Left kidney (tissue), 2 donors: ENCODE data around the gene TRAPPC14. TPM values are rescaled to one million over a fixed set of nuclear protein-coding genes. Genes with fewer than 3 reads are reported as not detected.
A peak's percentile ranks its signal among the peaks of the same experiment; 100 is the strongest.
"Not testable (repeated sequence)": the region's sequence is repeated elsewhere in the genome, so short reads cannot be mapped to it uniquely, and the experiment has no call there.

Source experiments
- DNase-seq: peaks from one replicate; pipeline ENCODE4 v3.0.0-alpha.2; 2013
- polyA plus RNA-seq: library from polyadenylated mRNA; unstranded; fragments of 120-200 nt; gene quantifications from one replicate; pipeline ENCODE4 v1.2.1, GENCODE V29; 2013; ENCODE audit not compliant: insufficient read length

TRAPPC14 gene
- polyA plus RNA-seq, 1 donor, result 22.3 TPM

DNA sequence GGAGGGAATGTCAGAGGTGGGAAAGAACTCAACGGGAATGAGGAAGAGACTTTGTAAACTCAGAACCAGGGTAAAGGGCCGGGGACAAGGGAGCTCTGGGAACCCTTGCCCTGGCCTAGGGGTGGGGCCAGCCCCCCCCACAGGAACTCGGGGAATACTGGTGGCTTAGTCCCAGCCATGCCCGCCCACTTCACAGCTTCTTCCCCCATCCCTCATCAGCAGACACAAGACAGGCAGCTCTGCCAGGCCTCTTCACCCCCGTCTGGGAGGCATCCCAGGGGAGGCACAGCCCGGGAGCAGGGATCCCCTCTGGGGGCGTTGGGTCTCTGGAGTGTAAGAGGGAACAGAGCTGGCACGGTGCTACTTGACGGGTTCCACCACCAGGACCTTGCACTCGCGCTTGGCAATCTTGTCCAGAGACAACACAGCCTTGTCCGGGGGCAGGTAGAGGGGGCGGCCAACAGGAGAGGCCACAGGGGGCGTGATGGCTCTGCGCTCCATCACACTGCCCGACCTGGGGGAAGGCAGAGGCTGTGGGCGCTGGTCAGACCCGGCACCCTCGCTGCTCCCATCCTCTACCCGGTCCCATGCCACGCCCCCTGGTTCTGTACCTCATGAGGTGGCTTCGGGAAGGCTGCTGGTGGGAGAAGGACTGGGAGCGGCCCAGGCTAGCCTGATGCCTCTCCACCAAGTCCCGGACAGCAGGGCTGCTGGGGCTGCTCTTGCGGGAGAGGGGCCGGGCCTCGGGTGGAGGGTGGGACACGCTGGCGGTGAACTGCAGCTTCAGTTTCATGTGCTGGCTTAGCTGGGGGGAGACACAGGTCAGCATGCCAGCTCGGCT is 3.7 kb downstream of the TRAPPC14 start:
- DNase-seq, result no peak

GRCh38 chr7:100153708-100154535 is 4.6 kb downstream of the TRAPPC14 start:
- DNase-seq, result no peak

- DNase-seq, result no peak
Observed at GRCh38 chr7:100152937-100153666, 5.4 kb downstream of the TRAPPC14 start.

GRCh38 chr7:100152404-100152803 is 6.1 kb downstream of the TRAPPC14 start:
- no peak for DNase-seq

- DNase-seq, result peak; percentile 97
Observed at GRCh38 chr7:100148559-100149328, 9.8 kb downstream of the TRAPPC14 start, which contains the start of gene LAMTOR4. Gene LAMTOR4, plus strand, starts transcription at chr7:100148918. Its CDS starts 55 bp downstream, at chr7:100148973.

DNA sequence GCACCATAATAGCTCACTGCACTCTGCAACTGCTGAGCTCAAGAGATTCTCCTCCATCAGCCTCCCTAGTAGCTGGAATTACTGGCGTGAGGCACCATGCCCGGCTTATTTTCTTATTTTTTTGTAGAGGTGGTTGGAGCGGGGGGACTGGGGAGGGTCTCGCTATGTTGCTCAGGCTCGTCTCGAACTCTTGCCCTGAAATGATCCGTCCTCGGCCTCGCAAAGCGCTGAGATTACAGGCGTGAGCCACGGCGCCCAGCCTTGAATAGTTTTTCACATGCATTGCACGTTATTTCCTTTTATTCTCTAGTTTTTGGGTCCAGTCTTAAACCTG is 10.3 kb downstream of the TRAPPC14 start:
- no peak for DNase-seq

- DNase-seq, result no peak
Observed at GRCh38 chr7:100147278-100147677, 11.2 kb downstream of the TRAPPC14 start.

DNA sequence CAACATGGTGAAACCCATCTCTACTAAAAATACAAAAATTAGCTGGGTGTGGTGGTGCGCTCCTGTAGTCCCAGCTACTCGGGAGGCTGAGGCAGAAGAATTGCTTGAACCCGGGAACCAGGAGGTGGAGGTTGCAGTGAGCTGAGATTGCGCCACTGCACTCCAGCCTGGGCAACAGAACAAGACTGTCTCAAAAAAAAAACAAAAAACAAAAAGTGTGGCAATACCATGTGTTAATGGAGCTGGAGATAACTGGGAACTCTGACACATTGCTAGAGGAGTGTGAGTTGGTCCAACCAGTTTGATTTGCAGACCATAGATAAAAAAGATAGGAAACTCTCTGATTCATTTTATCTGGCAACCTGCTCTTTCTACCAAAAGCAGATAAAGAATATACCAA is 12.2 kb downstream of the TRAPPC14 start:
- DNase-seq, result not testable (repeated sequence)

- DNase-seq, result no peak
Observed at GRCh38 chr7:100142461-100142860, 16.1 kb downstream of the TRAPPC14 start.

DNA sequence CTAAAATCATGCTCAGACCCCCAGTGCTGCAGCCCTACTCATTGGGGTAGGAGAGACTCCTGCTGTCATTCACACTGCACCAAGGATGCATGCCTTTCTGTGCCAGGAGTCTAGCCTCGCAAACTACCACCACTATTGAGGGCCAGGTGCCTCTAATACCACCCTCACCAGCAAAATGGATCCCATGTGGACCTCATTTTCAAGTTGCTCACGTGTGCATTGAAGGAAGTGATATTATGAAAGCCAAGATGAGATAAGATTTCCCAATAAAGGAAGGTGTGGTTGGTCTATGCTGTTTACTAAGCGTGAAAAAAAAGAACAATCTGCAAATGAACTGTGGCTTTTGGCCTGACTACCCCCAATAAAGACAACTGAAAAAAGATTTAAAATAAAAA is 17.0 kb downstream of the TRAPPC14 start:
- DNase-seq, result no peak

- DNase-seq, result no peak
Observed at GRCh38 chr7:100137851-100138760, 20.4 kb downstream of the TRAPPC14 start.

DNA sequence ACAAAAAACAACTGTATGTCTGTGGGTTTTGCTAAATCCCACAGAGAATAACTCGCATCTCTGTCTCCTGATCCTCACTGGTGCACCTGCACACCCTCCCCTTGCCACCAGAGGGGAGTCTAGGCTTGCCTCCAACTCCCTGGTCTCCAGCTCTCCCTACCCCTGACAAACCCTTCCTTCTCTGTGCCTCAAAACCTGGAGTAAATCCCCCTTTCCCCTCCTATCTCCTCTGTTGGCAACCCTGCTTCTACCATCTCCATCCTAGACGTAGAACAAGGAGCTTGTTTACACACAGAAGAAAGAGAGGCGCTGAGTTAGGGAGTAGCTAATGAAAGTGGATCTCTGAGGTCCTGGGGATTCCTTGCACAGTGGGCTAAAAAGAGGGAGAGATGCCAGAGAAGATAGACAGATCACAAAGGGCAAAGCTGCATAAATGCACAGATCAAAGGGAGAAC is 25.8 kb downstream of the TRAPPC14 start:
- no peak for DNase-seq

DNA sequence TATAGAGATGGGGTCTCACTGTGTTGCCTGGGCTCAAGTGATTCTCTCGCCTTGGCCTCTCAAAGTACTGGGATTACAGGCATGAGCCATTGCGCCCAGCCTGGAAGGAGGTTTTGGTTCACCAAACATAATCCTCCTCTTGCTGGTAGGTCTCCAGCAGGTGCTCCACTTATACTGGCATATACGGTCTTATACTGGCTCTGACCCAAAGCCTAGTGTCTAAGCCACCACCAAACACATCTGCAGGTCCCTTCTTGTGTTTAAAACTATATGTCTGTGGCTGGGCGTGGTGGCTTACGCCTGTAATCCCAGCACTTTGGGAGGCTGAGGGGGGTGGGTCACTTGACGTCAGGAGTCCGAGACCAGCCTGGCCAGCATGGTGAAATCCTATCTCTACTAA is 26.4 kb downstream of the TRAPPC14 start:
- DNase-seq, result no peak

GRCh38 chr7:100130608-100131453 is 27.7 kb downstream of the TRAPPC14 start:
- DNase-seq, result peak; percentile 75

DNA sequence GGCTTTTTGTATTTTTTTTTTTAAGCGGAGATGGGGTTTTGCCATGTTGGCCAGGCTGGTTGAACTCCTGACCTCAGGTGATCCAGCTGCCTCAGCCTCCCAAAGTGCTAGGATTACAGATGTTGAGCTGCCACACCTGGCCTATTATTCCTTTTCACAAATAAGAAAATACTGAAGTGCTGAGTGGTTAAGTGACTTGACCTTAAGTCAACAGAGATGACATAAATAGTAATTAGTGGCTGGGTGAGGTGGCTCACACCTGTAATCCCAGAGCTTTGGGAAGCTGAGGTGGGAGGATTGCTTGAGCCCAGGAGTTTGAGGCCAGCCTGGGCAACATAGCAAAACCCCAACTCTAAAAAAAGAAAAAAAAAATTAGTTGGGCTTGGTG is 28.3 kb downstream of the TRAPPC14 start:
- not testable (repeated sequence) for DNase-seq

- no peak for DNase-seq
Observed at GRCh38 chr7:100128637-100128963, 29.9 kb downstream of the TRAPPC14 start.

- DNase-seq, result no peak
Observed at GRCh38 chr7:100127866-100128636, 30.5 kb downstream of the TRAPPC14 start.

- DNase-seq, result peak; percentile 94
Observed at GRCh38 chr7:100126931-100127865, 31.3 kb downstream of the TRAPPC14 start, which contains the start of gene MBLAC1. Gene MBLAC1, plus strand, starts transcription at chr7:100126967. Its CDS starts 429 bp downstream, at chr7:100127396.
